Liver (tissue), 3 donors: Measurements from ENCODE around the gene MRO.
A peak's percentile ranks its signal among the peaks of the same experiment; 100 is the strongest.

ENCODE experiments used
- EGR1 ChIP-seq, 2 donors: IDR thresholded peaks; 2 replicates each; pipeline ENCODE4 v1.6.1; 2016 to 2018; ENCODE audit warnings: antibody characterized with exemption in 2 of 2, low read depth in 2 of 2
- FOXA1 ChIP-seq: IDR thresholded peaks from 2 replicates; pipeline ENCODE4 v1.6.1; 2016; ENCODE audit warnings: antibody characterized with exemption
- HNF4G ChIP-seq: IDR thresholded peaks from 2 replicates; pipeline ENCODE4 v1.6.1; 2016; ENCODE audit warnings: antibody characterized with exemption
- JUND ChIP-seq, 2 donors: IDR thresholded peaks; 2 replicates each; pipeline ENCODE4 v1.6.1; 2016; ENCODE audit warnings: antibody characterized with exemption in 2 of 2
- RAD21 ChIP-seq, 2 donors: IDR thresholded peaks; 2 replicates each; pipeline ENCODE4 v1.6.1; 2016; ENCODE audit warnings: antibody characterized with exemption in 2 of 2, mild to moderate bottlenecking in 2 of 2
- RXRA ChIP-seq, 2 donors: IDR thresholded peaks; 2 replicates each; pipeline ENCODE4 v1.6.1; 2017 to 2018; ENCODE audit warnings: antibody characterized with exemption in 2 of 2, mild to moderate bottlenecking in 1 of 2
- TAF1 ChIP-seq: conservative IDR thresholded peaks from 2 replicates; pipeline ENCODE4 v1.6.1; 2016; ENCODE audit warnings: antibody characterized with exemption, mild to moderate bottlenecking
- YY1 ChIP-seq: IDR thresholded peaks from 2 replicates; pipeline ENCODE4 v1.6.1; 2016; ENCODE audit warnings: antibody characterized with exemption, mild to moderate bottlenecking
- TF ChIP-seq, protein P1 (sequence below): fragments of 150-350 bp; IDR thresholded peaks from 2 replicates; pipeline ENCODE4 v1.5.1; 2017; ENCODE audit warnings: improper control_type of control experiment, low read depth, low read length; ENCODE audit not compliant: missing input control
- TF ChIP-seq, protein P2 (sequence below): IDR thresholded peaks from 2 replicates; pipeline ENCODE4 v1.6.1; 2016; ENCODE audit warnings: antibody characterized with exemption, mild to moderate bottlenecking
- TF ChIP-seq, protein P3 (sequence below): IDR thresholded peaks from 2 replicates; pipeline ENCODE4 v1.6.1; 2016; ENCODE audit warnings: antibody characterized with exemption
- TF ChIP-seq, protein P4 (sequence below): IDR thresholded peaks from 2 replicates; pipeline ENCODE4 v1.6.1; 2016; ENCODE audit warnings: antibody characterized with exemption
- TF ChIP-seq, protein P5 (sequence below): IDR thresholded peaks from 2 replicates; pipeline ENCODE4 v1.6.1; 2016; ENCODE audit warnings: antibody characterized with exemption
- donor health status: healthy.
- donor health status: healthy.

DNA sequence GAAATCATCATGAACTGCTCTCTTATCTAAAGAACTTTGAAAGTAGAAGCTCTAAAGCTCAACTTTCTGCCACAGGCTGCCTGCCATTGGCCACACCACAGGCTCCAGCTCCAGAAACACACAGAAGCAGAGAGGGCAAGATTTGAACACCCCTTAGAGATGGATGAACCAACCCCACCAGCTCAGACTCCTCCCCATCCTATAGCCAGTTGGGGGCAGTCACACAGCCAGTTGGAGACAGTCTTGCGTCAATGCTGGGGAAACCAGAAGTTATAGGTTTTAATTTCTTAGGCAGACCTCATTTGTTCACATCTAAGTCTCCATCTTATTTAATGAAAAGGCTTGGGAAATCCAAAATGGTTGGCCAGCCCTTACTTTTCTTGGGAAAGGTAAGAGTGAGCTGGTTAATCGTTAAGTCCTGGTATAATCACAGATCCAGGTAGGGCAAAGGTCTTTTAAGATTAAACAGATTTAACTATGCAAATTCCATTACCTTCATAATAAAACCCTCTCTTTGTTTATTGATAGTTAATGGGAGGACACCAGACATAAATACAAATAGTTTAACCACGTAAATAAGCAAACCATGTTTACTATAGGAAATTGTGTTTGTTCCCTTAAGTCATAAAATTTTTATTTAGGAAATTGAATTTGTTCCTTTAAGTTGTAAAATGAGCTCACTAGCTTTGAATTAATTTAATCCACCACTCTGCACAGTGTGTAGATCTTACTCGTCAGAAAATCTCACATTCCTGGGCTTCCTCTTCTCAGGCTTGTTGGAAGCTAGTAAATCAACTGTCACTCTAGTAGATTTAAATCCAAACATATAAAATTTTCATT is 28.0 kb downstream of the MRO start:
- TF ChIP-seq TAF1 (no peak), EGR1 (IDR thresholded peaks at IDR 0.05; ENCODE audit: low read depth in 2 of 2) (no peak), FOXA1 (no peak), YY1 (peak; percentile 95), JUND (IDR thresholded peaks at IDR 0.05) (no peak), RAD21 (IDR thresholded peaks at IDR 0.05) (no peak), HNF4G (no peak), RXRA (IDR thresholded peaks at IDR 0.05) (peak; percentile 26 to 45)
- TF ChIP-seq, protein P1, sequence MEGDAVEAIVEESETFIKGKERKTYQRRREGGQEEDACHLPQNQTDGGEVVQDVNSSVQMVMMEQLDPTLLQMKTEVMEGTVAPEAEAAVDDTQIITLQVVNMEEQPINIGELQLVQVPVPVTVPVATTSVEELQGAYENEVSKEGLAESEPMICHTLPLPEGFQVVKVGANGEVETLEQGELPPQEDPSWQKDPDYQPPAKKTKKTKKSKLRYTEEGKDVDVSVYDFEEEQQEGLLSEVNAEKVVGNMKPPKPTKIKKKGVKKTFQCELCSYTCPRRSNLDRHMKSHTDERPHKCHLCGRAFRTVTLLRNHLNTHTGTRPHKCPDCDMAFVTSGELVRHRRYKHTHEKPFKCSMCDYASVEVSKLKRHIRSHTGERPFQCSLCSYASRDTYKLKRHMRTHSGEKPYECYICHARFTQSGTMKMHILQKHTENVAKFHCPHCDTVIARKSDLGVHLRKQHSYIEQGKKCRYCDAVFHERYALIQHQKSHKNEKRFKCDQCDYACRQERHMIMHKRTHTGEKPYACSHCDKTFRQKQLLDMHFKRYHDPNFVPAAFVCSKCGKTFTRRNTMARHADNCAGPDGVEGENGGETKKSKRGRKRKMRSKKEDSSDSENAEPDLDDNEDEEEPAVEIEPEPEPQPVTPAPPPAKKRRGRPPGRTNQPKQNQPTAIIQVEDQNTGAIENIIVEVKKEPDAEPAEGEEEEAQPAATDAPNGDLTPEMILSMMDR: no peak
- TF ChIP-seq, protein P2, sequence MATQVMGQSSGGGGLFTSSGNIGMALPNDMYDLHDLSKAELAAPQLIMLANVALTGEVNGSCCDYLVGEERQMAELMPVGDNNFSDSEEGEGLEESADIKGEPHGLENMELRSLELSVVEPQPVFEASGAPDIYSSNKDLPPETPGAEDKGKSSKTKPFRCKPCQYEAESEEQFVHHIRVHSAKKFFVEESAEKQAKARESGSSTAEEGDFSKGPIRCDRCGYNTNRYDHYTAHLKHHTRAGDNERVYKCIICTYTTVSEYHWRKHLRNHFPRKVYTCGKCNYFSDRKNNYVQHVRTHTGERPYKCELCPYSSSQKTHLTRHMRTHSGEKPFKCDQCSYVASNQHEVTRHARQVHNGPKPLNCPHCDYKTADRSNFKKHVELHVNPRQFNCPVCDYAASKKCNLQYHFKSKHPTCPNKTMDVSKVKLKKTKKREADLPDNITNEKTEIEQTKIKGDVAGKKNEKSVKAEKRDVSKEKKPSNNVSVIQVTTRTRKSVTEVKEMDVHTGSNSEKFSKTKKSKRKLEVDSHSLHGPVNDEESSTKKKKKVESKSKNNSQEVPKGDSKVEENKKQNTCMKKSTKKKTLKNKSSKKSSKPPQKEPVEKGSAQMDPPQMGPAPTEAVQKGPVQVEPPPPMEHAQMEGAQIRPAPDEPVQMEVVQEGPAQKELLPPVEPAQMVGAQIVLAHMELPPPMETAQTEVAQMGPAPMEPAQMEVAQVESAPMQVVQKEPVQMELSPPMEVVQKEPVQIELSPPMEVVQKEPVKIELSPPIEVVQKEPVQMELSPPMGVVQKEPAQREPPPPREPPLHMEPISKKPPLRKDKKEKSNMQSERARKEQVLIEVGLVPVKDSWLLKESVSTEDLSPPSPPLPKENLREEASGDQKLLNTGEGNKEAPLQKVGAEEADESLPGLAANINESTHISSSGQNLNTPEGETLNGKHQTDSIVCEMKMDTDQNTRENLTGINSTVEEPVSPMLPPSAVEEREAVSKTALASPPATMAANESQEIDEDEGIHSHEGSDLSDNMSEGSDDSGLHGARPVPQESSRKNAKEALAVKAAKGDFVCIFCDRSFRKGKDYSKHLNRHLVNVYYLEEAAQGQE: no peak
- TF ChIP-seq, protein P3, sequence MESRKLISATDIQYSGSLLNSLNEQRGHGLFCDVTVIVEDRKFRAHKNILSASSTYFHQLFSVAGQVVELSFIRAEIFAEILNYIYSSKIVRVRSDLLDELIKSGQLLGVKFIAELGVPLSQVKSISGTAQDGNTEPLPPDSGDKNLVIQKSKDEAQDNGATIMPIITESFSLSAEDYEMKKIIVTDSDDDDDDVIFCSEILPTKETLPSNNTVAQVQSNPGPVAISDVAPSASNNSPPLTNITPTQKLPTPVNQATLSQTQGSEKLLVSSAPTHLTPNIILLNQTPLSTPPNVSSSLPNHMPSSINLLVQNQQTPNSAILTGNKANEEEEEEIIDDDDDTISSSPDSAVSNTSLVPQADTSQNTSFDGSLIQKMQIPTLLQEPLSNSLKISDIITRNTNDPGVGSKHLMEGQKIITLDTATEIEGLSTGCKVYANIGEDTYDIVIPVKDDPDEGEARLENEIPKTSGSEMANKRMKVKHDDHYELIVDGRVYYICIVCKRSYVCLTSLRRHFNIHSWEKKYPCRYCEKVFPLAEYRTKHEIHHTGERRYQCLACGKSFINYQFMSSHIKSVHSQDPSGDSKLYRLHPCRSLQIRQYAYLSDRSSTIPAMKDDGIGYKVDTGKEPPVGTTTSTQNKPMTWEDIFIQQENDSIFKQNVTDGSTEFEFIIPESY: no peak
- TF ChIP-seq, protein P4, sequence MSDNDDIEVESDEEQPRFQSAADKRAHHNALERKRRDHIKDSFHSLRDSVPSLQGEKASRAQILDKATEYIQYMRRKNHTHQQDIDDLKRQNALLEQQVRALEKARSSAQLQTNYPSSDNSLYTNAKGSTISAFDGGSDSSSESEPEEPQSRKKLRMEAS: no peak
- TF ChIP-seq, protein P5, sequence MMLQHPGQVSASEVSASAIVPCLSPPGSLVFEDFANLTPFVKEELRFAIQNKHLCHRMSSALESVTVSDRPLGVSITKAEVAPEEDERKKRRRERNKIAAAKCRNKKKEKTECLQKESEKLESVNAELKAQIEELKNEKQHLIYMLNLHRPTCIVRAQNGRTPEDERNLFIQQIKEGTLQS: no peak
